CD4-positive, alpha-beta T cell treated with Interleukin-17A for 1 hour (primary cell): ENCODE results near the gene MMP15.
"Not testable (repeated sequence)": the region's sequence is repeated elsewhere in the genome, so short reads cannot be mapped to it uniquely, and the experiment has no call there.

Experiments used
- DNase-seq: peaks from one replicate; pipeline ENCODE4 v3.0.0-alpha.2; 2020

Gene MMP15

GRCh38 chr16:58094026-58094425 lies 68.5 kb downstream of the MMP15 start:
- no peak for DNase-seq

DNA sequence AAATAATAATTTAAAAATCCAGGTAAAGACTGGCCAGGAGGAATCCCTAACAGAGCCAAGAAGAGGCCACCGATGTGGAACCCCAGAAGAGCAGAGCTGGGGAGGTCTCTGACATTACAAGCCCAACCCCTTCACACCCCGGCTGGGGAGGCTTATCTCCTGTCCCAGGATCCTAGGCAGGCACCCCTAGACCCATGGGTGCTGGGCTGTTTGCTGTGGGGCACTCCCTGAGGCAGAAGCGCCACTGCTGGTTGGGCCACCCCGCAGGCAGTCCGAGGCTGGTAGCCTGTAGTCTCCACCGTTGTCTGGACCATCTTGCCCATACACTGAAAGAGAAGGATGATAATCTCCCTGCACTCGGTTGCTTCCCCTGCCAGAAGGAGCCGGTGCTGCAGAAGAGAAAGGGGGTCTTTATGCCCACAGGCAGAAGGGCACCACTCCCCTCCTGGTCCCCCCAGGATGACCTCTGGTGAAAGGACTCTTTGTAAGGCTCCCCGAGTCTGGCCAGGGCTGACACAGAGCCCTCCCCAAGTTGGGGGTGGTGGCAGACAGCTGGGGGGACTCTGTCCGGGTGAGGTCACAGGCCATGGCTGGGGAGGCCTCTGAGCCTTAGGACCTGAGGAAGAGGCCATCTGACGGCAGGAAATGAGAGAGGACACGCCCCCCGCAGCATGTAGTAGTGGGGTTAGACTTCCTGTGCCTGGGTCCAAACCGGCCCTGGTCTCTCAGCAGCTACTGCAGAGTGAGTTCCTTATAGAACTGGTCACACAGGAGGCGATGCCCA lies 69.4 kb downstream of the MMP15 start:
- no peak for DNase-seq

DNA sequence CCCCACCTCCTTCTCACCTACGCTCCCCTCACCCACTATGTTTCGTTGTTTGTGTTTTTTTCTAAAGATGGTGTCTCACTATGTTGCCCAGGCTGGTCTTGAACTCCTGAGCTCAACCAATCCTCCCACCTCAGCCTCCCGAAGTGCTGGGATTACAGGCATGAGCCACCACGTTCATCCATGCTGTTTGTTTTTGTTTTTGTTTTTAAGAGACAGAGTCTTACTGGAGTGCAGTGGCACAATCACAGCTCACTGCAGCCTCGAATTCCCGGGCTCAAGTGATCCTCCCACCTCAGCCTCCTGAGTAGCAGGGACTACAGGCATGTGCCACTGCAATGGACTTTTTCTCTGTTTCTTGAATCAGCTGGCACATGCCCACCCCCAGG lies 70.0 kb downstream of the MMP15 start:
- DNase-seq = not testable (repeated sequence)

- DNase-seq = no peak
These were observed 70.7 kb downstream of the MMP15 start for GRCh38 chr16:58096249-58096648.
